ENCODE data around the gene COL21A1. TPM values are rescaled to one million over a fixed set of nuclear protein-coding genes. Genes with fewer than 3 reads are reported as not detected.

Gene COL21A1
- total RNA-seq, 4 donors from 2014 or later: 8.3 to 22.2 (median 9.0) TPM

DNA sequence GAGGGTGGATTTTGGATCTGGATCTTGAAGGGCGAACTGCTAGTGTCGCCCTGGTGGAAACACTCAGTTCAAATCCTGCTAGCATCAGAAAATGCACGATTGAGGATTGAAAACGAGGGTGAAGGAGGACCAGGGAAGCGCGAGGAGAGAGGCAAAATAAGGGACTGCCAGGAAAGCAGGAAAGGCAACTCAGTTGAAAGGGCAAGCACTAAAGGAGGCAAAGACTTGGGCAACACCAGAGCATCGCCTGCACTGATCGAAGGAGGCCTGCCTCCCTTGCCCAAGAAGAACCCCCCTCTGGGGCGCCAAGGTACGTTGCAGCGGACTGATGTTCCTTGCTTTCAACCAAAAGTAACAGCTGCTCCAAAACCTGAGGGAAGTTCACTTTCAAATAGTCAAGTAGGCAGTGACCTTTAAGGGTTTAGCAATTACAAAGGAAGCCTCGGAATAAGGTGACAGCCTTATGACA lies 308 bp upstream of the COL21A1 start:
- Histone ChIP-seq H3K4me1 (peaks cover 4 to 56% (median 45%) of the 10 kb centered on the region in 4 donors), H3K36me3 (no peaks in the 10 kb centered on the region), H3K9me3 (no peaks in the 10 kb centered on the region), H3K27me3 (no peaks in the 10 kb centered on the region), H3K27ac (replicated peaks in 1 of 4) (peak overlapping the region; percentile 59 to 82 (median 79)), H3K4me3 (peak overlapping the region; percentile 61 to 72 (median 66))
- intact Hi-C loops (cut with DNase I): loop anchor here (10.0 kb wide), 1 partner anchor 123 kb away; no protein-coding TSS in a partner anchor
- TF ChIP-seq POLR2AphosphoS5 (IDR thresholded peaks at IDR 0.05): no peak
- no peak for TF ChIP-seq EP300 (IDR thresholded peaks at IDR 0.05)
- TF ChIP-seq, protein P1, sequence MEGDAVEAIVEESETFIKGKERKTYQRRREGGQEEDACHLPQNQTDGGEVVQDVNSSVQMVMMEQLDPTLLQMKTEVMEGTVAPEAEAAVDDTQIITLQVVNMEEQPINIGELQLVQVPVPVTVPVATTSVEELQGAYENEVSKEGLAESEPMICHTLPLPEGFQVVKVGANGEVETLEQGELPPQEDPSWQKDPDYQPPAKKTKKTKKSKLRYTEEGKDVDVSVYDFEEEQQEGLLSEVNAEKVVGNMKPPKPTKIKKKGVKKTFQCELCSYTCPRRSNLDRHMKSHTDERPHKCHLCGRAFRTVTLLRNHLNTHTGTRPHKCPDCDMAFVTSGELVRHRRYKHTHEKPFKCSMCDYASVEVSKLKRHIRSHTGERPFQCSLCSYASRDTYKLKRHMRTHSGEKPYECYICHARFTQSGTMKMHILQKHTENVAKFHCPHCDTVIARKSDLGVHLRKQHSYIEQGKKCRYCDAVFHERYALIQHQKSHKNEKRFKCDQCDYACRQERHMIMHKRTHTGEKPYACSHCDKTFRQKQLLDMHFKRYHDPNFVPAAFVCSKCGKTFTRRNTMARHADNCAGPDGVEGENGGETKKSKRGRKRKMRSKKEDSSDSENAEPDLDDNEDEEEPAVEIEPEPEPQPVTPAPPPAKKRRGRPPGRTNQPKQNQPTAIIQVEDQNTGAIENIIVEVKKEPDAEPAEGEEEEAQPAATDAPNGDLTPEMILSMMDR (IDR thresholded peaks at IDR 0.05): no peak
- no peak for TF ChIP-seq POLR2A (IDR thresholded peaks at IDR 0.05; ENCODE audit: low read depth)
- WGBS: 42% methylated on average over 12 of the region's 12 CpGs
- DNase-seq (ENCODE audit: extremely low spot score): no peak

DNA sequence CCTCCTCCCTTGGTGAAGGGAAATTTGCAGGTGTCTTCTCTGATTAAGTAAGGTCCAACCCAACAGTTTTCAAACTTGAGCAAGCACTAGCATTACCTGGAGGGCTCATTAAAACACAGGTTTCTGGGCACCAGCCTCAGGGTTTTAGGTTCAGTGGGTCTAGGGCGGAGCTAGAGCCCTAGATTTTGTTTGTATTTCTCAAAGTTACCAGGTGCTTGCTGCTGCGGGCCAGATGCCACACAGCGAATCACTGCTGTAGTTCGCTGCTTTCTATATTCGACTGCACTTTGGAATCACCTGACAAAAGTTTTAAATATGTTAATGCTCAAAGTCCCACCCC lies 869 bp downstream of the COL21A1 start:
- peaks cover 4 to 67% (median 56%) of the 10 kb centered on the region in 4 donors for H3K4me1 ChIP-seq
- H3K9me3 ChIP-seq: no peaks in the 10 kb centered on the region
- H3K27me3 ChIP-seq: no peaks in the 10 kb centered on the region
- intact Hi-C loops (cut with DNase I): loop anchor here (10.0 kb wide), 1 partner anchor 122 kb away; no protein-coding TSS in a partner anchor
- H3K27ac ChIP-seq (replicated peaks in 1 of 4): peak overlapping the region; percentile 59 to 82 (median 79)
- DNase-seq (ENCODE audit: extremely low spot score): no peak
- peak overlapping the region; percentile 61 to 72 (median 66) for H3K4me3 ChIP-seq
- WGBS: 26% methylated on average over 5 of the region's 5 CpGs
- TF ChIP-seq EP300 (IDR thresholded peaks at IDR 0.05): no peak
- TF ChIP-seq, protein P1 (IDR thresholded peaks at IDR 0.05): no peak
- no peaks in the 10 kb centered on the region for H3K36me3 ChIP-seq

DNA sequence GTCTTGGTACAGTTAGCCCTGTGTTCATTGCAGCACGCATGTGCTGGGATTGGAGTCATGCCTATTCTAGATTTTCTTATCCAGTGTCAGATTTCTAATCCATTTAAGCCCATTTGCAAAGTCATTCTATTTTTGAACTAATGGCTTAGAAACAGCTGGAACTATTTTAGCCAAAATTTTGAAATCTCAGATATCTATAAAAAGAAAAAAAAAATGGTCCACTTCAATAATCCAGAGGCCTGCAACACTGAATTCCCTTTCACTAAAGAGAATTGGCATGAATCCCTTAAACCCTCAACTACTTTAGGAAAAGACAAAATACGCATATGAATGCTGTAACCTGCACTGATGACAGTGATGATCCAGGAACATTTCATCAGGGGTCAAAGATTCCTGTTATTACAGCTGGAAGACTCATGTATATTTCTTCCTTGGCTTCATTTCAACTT lies 1.5 kb downstream of the COL21A1 start:
- no peaks in the 10 kb centered on the region for H3K36me3 ChIP-seq
- H3K27ac ChIP-seq (replicated peaks in 1 of 4): peak overlapping the region; percentile 59 to 82 (median 79)
- WGBS: 19% methylated on average over 2 of the region's 2 CpGs
- H3K4me3 ChIP-seq: peak overlapping the region; percentile 61 to 72 (median 66)
- TF ChIP-seq, protein P1 (IDR thresholded peaks at IDR 0.05): no peak
- no peak for TF ChIP-seq POLR2A (IDR thresholded peaks at IDR 0.05; ENCODE audit: low read depth)
- TF ChIP-seq EP300 (IDR thresholded peaks at IDR 0.05): no peak
- no peak for TF ChIP-seq POLR2AphosphoS5 (IDR thresholded peaks at IDR 0.05)
- peaks cover 4 to 73% (median 61%) of the 10 kb centered on the region in 4 donors for H3K4me1 ChIP-seq
- H3K27me3 ChIP-seq: no peaks in the 10 kb centered on the region
- intact Hi-C loops (cut with DNase I): loop anchor here (10.0 kb wide), 1 partner anchor 121 kb away; no protein-coding TSS in a partner anchor
- H3K9me3 ChIP-seq: no peaks in the 10 kb centered on the region
- no peak for DNase-seq (ENCODE audit: extremely low spot score)

DNA sequence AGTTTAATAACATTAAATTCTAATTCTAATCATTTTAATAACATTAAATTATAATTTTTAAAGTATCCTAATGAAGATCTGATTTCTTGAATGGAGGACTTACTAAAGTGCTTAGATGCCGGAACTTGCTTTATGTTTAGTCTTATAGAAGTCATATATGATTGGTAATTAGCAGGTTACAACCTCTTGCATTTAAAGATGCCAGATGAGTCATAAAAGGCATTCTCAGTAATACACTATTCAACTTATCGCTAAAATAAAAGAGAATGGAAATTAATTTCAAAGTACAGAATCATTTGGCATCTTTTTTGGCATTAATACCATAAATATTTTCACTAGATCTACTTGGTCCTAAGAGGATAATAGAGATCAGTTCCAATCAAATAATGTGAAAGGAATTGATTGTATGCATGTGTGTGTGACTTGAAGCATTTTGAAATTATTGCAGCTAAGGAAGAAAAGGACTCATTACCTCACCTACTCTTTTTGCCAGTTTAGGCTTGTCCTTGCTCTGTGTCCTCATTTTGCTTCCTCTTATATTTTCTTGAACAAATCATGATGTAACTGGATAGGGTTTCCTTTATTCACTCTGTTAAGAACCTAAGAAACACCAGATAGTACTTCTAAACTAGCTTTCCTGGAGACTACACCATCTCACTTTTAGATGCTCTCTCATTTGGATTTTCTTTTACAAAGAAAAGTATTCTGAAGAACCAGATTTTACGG lies 2.7 kb downstream of the COL21A1 start:
- H3K4me3 ChIP-seq: no peak overlapping the region
- H3K27ac ChIP-seq (replicated peaks in 1 of 4): peak overlapping the region; percentile 59 to 82 (median 79)
- 90% methylated on average over 3 of the region's 3 CpGs for WGBS
- no peaks in the 10 kb centered on the region for H3K9me3 ChIP-seq
- no peaks in the 10 kb centered on the region for H3K27me3 ChIP-seq
- intact Hi-C loops (cut with DNase I): loop anchor here (10.0 kb wide), 1 partner anchor 120 kb away; no protein-coding TSS in a partner anchor
- no peak for DNase-seq (ENCODE audit: extremely low spot score)
- H3K4me1 ChIP-seq: peaks cover 4 to 86% (median 73%) of the 10 kb centered on the region in 4 donors
- TF ChIP-seq POLR2AphosphoS5 (IDR thresholded peaks at IDR 0.05) (no peak), POLR2A (IDR thresholded peaks at IDR 0.05; ENCODE audit: low read depth) (no peak), EP300 (IDR thresholded peaks at IDR 0.05) (no peak)
- TF ChIP-seq, protein P1 (IDR thresholded peaks at IDR 0.05): no peak
- H3K36me3 ChIP-seq: no peaks in the 10 kb centered on the region

All from esophagus muscularis mucosa (tissue), 4 donors.